HepG2 (cell line): ENCODE data around the gene SIVA1. TPM values are rescaled to one million over a fixed set of nuclear protein-coding genes. Genes with fewer than 3 reads are reported as not detected.

ENCODE experiments used
- AKNA ChIP-seq: sonication (generic); formaldehyde crosslinking; IDR thresholded peaks from 2 replicates; pipeline ENCODE4 v1.4.0; 2020; ENCODE audit warnings: missing genetic modification reagents, borderline replicate concordance
- ARNT2 ChIP-seq: sonication (generic); formaldehyde crosslinking; IDR thresholded peaks from 2 replicates; pipeline ENCODE4 v1.8.0; 2022; ENCODE audit warnings: mild to moderate bottlenecking, low read depth, missing genetic modification reagents, moderate library complexity
- EP300 ChIP-seq, 3 experiments: sonication (generic) in 1 of 3; formaldehyde crosslinking in 1 of 3; IDR thresholded peaks; 2 replicates each; pipeline versions ENCODE4 v1.5.1 to v1.6.1; 2011 to 2020; ENCODE audit warnings: low read depth in 2 of 3, low read length in 2 of 3, borderline replicate concordance in 1 of 3, improper control_type of control experiment in 1 of 3, mild to moderate bottlenecking in 1 of 3, missing genetic modification reagents in 1 of 3, moderate library complexity in 1 of 3
- KLF16 ChIP-seq, 2 experiments: sonication (generic) in 1 of 2; formaldehyde crosslinking in 1 of 2; IDR thresholded peaks; 2 replicates each; pipeline versions ENCODE4 v1.6.1 to v1.8.0; 2016 to 2023; ENCODE audit warnings: missing genetic modification reagents in 2 of 2, missing compliant biosample characterization in 1 of 2
- RAD21 ChIP-seq: fragments of 450-650 bp; formaldehyde crosslinking; IDR thresholded peaks from 2 replicates; pipeline ENCODE4 v1.5.0; 2020; ENCODE audit warnings: mild to moderate bottlenecking
- RFX5 ChIP-seq: IDR thresholded peaks from 2 replicates; pipeline ENCODE4 v1.6.1; 2011; ENCODE audit warnings: low read depth, low read length, improper control_type of control experiment
- SNAPC4 ChIP-seq: sonication (generic); formaldehyde crosslinking; IDR thresholded peaks from 2 replicates; pipeline ENCODE4 v1.4.0; 2020; ENCODE audit warnings: mild to moderate bottlenecking, missing genetic modification reagents
- SP4 ChIP-seq: sonication (generic); formaldehyde crosslinking; IDR thresholded peaks from 2 replicates; pipeline ENCODE4 v1.8.1; 2023; ENCODE audit warnings: mild to moderate bottlenecking, missing genetic modification reagents
- SRSF1 ChIP-seq: fragments of 200-400 bp; formaldehyde crosslinking; optimal IDR thresholded peaks from 2 replicates; pipeline ENCODE3; 2017; ENCODE audit warnings: mild to moderate bottlenecking, low read depth, low read length, moderate library complexity
- ZNF3 ChIP-seq: IDR thresholded peaks from 2 replicates; pipeline ENCODE4 v1.7.0; 2017; ENCODE audit warnings: inconsistent platforms
- ZNF350 ChIP-seq: sonication (generic); formaldehyde crosslinking; IDR thresholded peaks from 2 replicates; pipeline ENCODE4 v1.4.0; 2020; ENCODE audit warnings: mild to moderate bottlenecking, low read depth, missing genetic modification reagents, borderline replicate concordance
- ZNF572 ChIP-seq: sonication (generic); formaldehyde crosslinking; IDR thresholded peaks from 2 replicates; pipeline ENCODE4 v1.5.1; 2020; ENCODE audit warnings: mild to moderate bottlenecking, missing genetic modification reagents
- ZNF644 ChIP-seq: IDR thresholded peaks from 2 replicates; pipeline ENCODE4 v1.6.1; 2016; ENCODE audit warnings: low read depth
- ZXDC ChIP-seq: sonication (generic); formaldehyde crosslinking; IDR thresholded peaks from 2 replicates; pipeline ENCODE4 v1.5.0; 2020; ENCODE audit warnings: mild to moderate bottlenecking, missing genetic modification reagents
- polyA plus RNA-seq, 8 experiments: library from polyadenylated mRNA; depleted of rRNA in 3 of 8; stranded (reverse) in 7 of 8; unstranded in 1 of 8; fragments of >200 nt; fragmentation: Illumina TruSeq in 4 of 8; extraction: Trizol in 4 of 8; gene quantifications; 2 replicates each; pipeline versions ENCODE4 v1.2.1 to v1.2.3, GENCODE V29; 2011 to 2016; ENCODE audit warnings: low read depth in 4 of 8, missing spikeins in 1 of 8, mixed read lengths in 1 of 8; ENCODE audit not compliant: insufficient read depth in 1 of 8
- total RNA-seq, 5 experiments: library from RNA; depleted of rRNA; stranded (reverse); fragments of >200 nt; fragmentation: Illumina TruSeq; extraction: Trizol; gene quantifications; 2 replicates each; pipeline ENCODE4 v1.2.3, GENCODE V29; 2016; ENCODE audit warnings: low read depth in 1 of 5

The SIVA1 gene
- total and polyA plus RNA-seq, 2 of the 13 experiments (the other 11 are each of a cell fraction or from before 2014, with no cell fraction given): 123 to 186 TPM

GRCh38 chr14:104799244-104800014 lies 46.5 kb downstream of the SIVA1 start (continued):
- TF ChIP-seq AKNA (CRISPR knock-in tag): no peak
- no peak for TF ChIP-seq SNAPC4 (CRISPR knock-in tag)
- TF ChIP-seq ARNT2: no peak
- TF ChIP-seq RAD21 (CRISPR knock-in tag): no peak
- TF ChIP-seq EP300 (IDR thresholded peaks at IDR 0.05; ENCODE audit: low read depth in 2 of 2, low read length in 2 of 2): no peak
- no peak for TF ChIP-seq EP300 (CRISPR knock-in tag; IDR thresholded peaks at IDR 0.05; ENCODE audit: borderline replicate concordance)
- no peak for TF ChIP-seq ZNF3 (CRISPR knock-in tag)
- no peak for TF ChIP-seq ZXDC
- no peak for TF ChIP-seq SP4 (CRISPR knock-in tag)
- TF ChIP-seq SRSF1: no peak
- TF ChIP-seq ZNF350 (CRISPR knock-in tag): peak; percentile 46; the same call in 1 of the 2 replicates
- 0 out of 2 replicates have a peak, but pooled peaks have one; percentile 49 for TF ChIP-seq ZNF572
- no peak for TF ChIP-seq KLF16 (CRISPR knock-in tag; IDR thresholded peaks at IDR 0.05)
- no peak for TF ChIP-seq ZNF644 (CRISPR knock-in tag)
- no peak for TF ChIP-seq RFX5
